DMS153 treated with DMSO at 0.1 percent for 48 hours (cell line): Measurements from ENCODE around the gene IQCK.
A peak's percentile ranks its signal among the peaks of the same experiment; 100 is the strongest.

ENCODE experiments used
- DNase-seq: peaks from one replicate; lab custom pipeline; 2025; ENCODE audit not compliant: unreplicated experiment; lab: John Stamatoyannopoulos, UW

The IQCK gene

GRCh38 chr16:19881783-19882182 lies 163.7 kb downstream of the IQCK start:
- no peak for DNase-seq

DNA sequence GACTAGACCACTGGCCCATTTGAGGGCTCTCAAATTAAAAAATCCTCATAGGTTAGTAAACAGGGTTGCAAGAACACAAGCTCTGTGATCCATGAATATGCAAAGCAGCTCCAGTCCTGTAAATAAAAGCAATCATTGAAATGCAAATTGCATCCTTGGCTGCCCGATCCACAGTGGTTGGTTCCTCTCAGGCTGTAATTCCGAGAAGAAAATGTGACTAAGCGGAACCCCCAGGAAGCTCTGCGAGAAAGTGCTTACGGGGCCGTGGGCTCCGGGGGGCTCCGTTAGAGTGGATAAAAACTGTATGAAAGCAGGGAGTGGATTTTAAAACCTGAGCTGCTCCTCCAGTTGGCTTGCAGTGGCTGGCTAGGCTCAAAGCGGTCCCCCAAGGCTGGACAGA lies 164.1 kb downstream of the IQCK start:
- no peak for DNase-seq

DNA sequence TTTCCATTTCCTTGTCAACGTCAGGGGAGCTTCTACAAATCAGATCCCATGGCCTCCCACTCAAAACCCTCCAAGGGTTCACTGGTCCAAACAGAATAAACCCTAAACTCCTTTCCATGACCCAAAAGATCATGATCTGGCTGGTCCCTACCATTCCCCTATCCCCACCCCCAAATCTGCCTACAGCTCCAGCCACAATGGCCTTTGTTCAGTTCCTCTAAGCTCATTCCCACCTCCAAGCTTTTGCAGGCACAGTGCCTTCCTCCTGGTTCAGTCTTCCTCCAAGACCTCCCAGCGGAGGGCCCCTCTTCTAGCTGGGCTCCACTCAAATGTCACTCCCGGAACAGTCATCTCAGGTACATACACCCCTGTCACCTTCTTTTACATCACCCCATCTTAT lies 164.6 kb downstream of the IQCK start:
- no peak for DNase-seq

- DNase-seq, result no peak
Measured at GRCh38 chr16:19883296-19883965, 165.4 kb downstream of the IQCK start.

- DNase-seq, result no peak
Measured at GRCh38 chr16:19883966-19884485, 166.0 kb downstream of the IQCK start.

GRCh38 chr16:19884611-19885450 lies 166.8 kb downstream of the IQCK start, which contains the start of gene GPRC5B:
TSS of gene GPRC5B (minus strand) at chr16:19884848. CDS start at chr16:19872845, 12,003 bp downstream.
- no peak for DNase-seq

DNA sequence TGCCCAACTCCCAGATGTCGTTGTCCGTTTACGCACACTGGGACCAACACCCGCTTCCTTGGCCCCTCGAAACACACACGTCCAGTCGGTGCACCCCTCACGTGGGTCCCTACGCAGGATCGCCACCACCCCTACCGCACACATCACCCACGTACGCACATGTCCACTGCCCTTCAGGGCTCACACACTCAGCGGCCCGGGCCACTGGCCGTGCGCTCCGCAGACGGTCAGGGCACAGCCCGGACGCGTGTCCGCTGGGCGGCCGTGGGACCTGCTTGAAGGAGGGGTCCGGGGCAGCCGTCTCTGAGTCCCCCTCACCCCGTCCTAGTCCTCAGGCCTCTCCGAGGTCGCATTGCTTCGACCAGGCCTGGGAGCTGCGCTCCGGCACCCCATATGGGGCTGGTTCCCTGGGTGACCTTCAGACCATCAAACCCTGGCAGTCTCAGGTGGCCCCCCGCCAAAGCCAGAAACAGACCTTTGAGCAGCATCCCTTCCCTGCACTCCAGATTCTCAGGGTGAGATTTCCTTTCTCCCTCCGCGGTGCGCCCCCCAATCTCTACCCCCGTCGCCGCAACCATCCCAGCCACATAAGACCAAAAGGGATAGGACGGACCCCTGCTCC lies 167.5 kb downstream of the IQCK start:
- DNase-seq, result no peak

- peak; percentile 40 for DNase-seq
Measured at GRCh38 chr16:19886073-19886941, 168.2 kb downstream of the IQCK start.

GRCh38 chr16:19888834-19889233 lies 170.8 kb downstream of the IQCK start:
- DNase-seq, result no peak

- no peak for DNase-seq
Measured at GRCh38 chr16:19890901-19891300, 172.8 kb downstream of the IQCK start.

GRCh38 chr16:19892902-19893301 lies 174.8 kb downstream of the IQCK start:
- DNase-seq, result no peak

- DNase-seq, result no peak
Measured at GRCh38 chr16:19894586-19894985, 176.5 kb downstream of the IQCK start.

DNA sequence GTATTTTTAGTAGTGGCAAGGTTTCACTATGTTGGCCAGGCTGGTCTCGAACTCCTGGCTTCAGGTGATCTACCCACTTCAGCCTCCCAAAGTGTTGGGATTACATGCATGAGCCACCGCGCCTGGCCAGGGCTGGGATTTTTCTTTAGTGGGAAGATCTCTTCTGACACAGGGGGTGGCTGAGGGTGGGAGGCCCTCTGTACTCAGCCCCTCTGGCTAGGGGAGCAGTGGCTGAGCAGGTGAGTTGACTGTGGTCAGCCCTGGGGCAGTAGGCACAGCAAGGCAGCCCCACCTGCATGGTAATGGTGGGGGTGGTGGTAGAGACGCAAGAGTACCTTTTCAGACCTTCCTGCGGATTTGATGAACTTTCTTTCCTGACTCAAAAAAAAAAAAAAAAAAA lies 178.9 kb downstream of the IQCK start:
- DNase-seq, result no peak

- DNase-seq, result no peak
Measured at GRCh38 chr16:19898166-19898565, 180.1 kb downstream of the IQCK start.

DNA sequence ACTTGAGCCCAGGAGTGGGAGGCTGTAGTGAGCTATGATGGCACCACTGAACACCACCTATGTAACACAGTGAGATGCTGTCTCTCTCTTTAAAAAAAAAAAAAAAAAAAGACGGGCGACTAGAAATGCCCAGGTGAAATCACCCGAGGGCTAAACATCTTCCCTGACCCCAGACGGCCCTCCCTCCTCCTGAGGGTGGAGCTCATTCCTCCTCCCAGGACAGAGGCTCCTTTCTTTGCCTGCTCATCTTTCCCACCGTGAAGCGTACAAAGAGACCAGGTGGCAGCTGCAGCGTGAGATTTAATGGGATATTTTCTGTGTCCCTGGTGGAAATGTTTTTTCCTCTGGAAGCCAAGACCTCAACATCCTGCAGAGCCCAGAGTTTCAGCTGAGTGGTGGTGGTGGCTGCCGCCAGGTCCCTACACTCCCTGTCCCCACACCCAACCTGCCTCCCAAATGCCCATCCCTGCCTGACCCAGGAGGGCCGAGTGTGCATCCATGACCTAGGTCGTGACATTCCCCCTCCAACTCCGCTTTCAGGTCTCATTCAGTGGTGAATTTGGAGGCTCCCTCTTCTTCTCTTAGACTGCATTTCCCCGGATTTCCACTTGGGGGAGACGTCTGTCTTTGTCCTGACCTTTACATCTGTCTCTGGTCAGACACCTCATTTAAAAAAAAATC lies 181.0 kb downstream of the IQCK start:
- DNase-seq, result peak; percentile 6

- DNase-seq, result no peak
Measured at GRCh38 chr16:19899605-19899955, 181.5 kb downstream of the IQCK start.

GRCh38 chr16:19901164-19901563 lies 183.1 kb downstream of the IQCK start:
- DNase-seq, result no peak

DNA sequence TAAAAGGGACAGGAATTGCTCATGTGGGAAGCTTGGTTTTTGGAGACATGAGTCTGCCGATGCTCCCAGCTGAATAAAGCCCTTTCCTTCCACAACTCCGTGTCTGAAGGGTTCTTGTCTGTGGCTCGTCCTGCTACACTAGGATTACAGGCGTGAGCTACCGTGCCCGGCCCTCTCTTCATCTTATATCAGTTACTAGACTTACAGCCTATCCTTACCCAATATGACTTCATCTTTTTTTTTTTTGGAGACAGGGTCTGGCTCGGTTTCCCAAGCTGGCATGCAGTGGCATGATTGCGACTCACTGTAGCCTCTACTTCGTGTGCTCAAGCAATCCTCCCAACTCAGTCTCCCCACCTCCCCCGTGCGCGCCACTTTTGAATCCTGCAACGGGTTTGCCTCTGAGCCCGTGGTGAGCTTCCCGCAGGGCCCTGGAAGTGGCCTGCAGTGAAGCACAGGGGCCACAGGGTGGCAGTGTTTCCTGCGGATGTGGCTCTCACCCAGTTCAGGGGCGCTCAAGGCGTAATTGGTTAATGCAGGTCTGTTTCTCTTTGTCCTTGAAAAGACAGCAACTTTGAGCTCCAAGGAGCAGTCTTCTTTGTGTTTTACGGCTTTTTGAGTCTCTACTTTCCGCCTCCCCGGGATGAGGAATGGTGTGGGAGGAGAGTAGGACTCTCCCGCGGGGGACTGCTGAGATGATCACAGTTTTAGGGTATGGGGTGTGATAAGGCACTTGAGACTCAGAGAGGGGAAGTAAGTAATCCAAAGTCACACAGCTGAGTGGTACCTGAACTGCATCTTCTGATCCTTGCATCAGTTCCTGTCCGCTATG lies 189.3 kb downstream of the IQCK start:
- peak; percentile 73 for DNase-seq
